Thyroid gland (tissue), 4 donors: ENCODE data around the gene ABCA10.

Source experiments
- CTCF ChIP-seq, 6 experiments: fragments of 200-600 bp in 3 of 6; fragments of 450-650 bp in 3 of 6; sonication (generic) in 3 of 6; IDR thresholded peaks; one replicate each; pipeline ENCODE4 v1.5.1; 2016 to 2019; ENCODE audit warnings: antibody characterized with exemption in 6 of 6, mild to moderate bottlenecking in 2 of 6, inconsistent platforms in 1 of 6, moderate library complexity in 1 of 6
- POLR2A ChIP-seq, 2 donors: fragments of 450-650 bp; IDR thresholded peaks; one replicate each; pipeline ENCODE4 v1.6.1; 2017; ENCODE audit warnings: antibody characterized with exemption in 2 of 2, mild to moderate bottlenecking in 2 of 2, moderate library complexity in 1 of 2

GRCh38 chr17:69275751-69276150 is 47.1 kb upstream of the ABCA10 start:
- TF ChIP-seq POLR2A (IDR thresholded peaks at IDR 0.05) (no peak), CTCF (IDR thresholded peaks at IDR 0.05) (no peak)
